ENCODE measurements around the gene IPPK.

IPPK gene

GRCh38 chr9:92655896-92656536, 13.9 kb downstream of the IPPK start:
- DNase-seq (ENCODE audit: low spot score) = no peak

DNA sequence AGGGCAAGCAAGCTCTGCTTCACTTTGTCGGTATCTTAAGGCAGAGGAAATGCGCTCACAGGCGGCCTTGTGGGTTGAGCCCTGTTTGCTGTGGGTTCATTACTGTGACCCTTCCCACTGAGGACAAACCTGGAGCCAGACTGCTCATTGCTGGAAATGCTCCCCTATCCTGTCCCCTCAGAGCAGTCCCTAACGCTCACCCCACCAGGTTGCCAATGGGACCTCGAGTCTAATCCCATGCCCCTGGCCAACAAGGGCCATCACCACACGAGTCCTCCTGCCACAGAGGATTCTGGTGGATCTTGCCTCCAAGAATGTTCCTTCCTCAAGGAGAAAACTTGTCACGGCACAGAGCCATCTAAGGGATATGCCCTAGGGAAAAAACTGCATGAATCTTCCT, 14.6 kb downstream of the IPPK start:
- no peak for DNase-seq (ENCODE audit: low spot score)

DNA sequence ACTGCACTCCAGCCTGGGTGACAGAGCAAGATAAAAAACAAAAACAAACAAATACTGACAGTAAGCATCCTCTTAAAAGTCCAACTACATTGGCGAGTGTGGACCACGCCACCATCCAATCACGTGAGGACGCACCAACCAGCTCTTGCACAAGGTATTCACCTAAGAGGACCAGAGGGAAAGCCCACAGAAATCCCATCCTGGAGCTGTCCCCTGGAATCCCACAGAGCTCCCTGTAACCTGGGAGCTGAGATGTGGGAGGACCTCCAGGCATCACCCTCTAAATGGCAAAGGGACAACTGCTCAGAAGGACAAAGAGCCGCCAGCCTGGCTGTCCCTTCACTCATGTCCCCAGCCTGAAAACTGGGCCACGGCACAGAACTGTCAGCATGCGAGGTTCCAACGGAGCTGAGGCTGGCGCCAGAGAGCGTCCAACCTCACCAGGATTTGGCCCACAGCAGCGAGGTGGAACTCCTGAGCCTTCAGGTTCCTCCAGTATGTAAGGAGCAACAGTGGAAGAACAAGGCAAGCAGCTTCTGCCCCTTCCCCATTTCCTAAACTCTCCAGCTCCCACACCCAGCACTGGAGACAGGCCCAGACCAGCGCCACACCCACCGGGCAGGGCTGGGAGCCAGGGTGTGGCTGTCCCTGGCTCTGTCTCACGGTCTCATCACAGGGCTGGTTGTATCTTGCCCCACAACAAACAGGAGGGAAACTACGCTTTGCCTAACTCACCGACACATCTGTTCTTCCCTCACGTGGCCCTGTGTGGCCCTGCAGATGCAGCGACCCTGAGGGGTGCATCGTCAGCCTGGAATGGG, 15.2 kb downstream of the IPPK start:
- DNase-seq (ENCODE audit: low spot score) = no peak

DNA sequence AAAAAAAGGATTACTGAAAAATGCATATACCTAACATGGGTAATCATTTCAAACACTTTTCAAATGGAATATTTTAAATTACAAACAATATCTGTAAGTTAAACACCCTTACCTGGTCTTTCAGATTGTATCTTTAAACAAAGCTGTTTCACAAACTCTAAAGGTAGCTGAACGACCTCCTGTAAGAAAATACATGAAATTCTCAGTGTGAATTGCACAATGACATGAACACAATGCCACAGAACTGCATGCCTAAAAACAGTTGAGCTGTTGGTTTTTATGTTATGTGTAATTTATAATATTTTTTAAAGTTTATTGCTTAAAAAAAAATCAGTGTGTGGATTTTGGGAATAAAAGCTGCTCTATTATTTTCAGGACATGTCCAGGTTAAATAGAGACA, 17.5 kb downstream of the IPPK start:
- DNase-seq (ENCODE audit: low spot score) = no peak

DNA sequence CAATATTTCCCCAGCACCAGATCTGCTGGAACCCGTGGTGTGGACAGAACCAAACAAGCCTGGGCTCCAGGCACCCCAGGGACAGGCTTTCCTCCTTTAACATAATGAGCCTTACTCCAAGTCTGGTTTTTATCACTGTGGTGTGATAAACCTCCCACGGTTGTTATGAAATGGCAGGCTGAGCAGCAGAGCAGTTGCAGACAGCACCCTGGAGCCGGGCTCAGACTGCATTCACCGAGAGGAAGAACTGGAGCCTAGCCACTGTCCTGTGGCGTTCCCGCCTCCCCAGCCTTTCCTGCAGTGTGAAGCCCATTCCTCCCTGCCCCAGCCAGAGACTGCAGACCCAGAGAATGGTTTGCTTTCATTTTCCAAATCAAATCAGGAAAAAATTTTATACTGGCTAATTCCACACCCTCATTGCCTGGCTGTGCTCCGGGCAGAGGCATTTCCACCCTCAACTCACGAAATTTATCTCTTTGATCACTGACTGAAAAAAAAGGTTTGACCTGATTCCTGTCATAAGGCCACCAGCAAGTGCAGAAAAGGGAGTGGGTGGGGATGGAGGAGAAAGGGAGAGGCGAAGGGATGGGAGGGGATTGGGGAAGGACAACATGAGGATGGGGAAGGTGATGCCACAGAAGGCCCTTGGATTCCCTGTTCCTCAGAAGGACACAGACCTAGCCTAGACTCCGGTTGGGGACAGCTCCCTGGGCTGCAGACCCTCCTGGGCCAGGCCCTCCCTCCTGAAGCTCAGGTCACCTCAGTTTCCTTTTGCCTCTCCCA, 18.9 kb downstream of the IPPK start:
- no peak for DNase-seq (ENCODE audit: low spot score)

DNA sequence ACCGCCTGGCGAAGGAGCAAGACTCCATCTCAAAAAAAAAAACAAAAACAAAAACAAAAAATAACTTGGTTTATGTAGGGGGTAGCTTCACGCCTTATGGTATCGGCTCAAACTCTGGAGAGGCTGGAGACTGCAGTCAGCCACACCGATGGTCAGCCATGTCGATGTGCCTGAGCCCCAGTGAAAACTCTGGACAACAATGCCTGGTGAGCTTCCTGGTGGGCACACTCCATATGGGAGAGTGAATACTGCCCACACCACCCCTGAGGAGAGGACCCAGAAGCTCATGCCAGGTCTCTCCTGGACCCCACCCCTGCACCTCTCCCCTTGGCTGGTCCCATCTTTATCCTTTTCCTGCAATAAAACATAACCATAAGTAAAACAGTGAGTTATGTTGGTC, 19.6 kb downstream of the IPPK start:
- DNase-seq (ENCODE audit: low spot score) = no peak

- DNase-seq (ENCODE audit: low spot score) = no peak
Observed at GRCh38 chr9:92649007-92649406, 20.9 kb downstream of the IPPK start.

GRCh38 chr9:92648474-92648971, 21.4 kb downstream of the IPPK start:
- DNase-seq (ENCODE audit: low spot score) = no peak

DNA sequence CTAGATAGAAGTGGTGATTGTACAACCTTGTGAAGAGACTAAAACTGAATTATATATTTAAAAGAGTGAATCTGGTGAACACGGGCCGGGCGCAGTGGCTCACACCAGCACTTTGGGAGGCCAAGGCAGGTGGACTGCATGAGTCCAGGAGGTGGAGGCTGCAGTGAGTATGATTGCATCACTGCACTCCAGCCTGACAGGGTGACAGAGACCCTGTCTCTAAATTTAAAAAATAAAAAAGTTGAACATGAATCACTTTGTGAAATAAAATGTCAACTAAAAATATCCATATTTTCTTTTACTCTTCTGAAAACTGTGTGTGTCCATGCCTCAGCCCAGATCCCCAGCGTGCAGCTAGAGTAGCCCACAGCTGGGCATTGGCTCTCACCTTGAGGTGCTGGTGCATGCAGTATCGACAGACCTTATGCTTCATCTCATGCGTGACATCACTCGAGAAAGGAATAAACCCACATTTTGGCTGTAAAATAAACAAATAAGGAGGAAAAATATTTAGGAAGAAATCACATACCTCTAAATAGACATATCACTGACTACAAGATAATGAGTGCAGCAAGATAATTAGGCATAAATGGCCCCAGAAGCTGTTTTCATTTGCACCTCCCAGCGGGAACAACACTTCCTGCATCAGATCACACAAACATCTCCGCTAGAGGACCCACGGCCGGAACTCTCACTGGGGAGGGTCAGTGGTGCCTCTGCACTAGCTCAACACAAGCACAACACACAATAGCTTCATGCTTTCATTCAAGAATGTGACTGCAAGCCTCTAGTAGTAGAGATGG, 22.1 kb downstream of the IPPK start:
- DNase-seq (ENCODE audit: low spot score) = no peak

GRCh38 chr9:92645041-92645440, 24.9 kb downstream of the IPPK start:
- DNase-seq (ENCODE audit: low spot score) = no peak

GRCh38 chr9:92644278-92644677, 25.7 kb downstream of the IPPK start:
- DNase-seq (ENCODE audit: low spot score) = no peak

- no peak for DNase-seq (ENCODE audit: low spot score)
Observed at GRCh38 chr9:92642564-92642963, 27.4 kb downstream of the IPPK start.

- no peak for DNase-seq (ENCODE audit: low spot score)
Observed at GRCh38 chr9:92642041-92642451, 27.9 kb downstream of the IPPK start.

DNA sequence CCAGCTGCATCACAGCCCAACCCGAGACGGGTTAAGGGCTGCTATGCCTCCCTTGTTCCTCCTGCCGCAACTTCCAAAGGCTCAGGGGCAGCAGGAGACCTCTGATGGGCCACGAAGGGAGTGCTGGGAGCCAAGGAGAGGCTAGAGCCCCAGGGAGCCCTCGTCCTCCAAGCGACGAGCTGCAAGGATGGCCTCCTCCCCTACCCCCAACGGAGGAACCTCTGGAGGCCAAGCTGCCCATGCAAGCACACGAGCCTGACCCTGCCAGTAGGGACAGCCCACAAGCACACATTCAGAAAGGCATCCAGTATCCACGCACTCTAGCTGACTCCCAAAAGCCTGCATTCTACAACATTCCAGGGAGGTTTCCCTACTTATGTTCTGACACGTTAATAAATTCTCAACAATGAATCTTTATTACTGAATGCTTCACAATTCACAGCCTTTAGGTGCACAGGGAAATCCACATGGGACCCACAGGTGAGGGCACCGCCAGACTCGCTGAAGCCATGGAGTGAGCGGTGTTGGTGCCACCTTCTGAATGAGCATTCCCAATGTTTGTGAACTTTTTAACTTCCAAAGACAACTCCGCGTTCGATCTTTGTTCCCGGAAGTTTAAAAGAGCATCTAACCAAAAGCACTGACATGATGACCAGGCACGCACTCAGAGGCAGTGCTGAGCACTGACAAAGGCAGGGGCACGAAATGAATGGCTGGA, 28.7 kb downstream of the IPPK start:
- DNase-seq (ENCODE audit: low spot score) = no peak

DNA sequence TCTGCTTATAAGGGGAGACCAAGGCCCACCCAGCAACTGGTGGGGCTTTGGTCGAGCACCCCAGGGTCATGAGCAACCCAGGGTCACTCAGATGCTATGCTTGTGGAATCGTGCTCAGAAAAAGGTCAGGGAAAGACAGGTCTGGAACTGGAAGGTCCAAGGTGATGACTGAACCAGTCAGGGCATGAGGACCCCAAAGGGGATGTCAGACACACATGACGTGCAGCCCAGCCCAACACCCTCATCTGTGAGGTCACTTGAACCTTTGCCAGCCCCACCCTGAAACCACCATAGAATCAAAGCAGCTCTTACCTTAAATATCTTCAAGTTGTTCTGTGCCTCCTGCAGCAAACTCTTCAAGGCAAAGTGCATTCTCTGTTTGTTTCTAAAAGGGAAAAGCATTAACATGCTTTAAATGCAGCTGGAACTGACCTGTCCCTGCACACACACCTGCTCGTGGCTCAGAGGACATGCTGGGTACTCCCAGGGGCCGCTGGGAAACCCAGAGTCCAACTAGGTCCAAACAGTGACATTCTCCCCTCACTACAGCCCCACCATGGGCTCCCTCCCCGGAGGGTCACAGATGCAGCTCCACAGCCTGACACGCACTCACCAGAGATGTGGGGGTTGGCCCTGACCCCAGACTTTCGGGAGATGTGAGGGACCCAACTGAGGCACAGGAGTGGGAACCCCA, 29.4 kb downstream of the IPPK start:
- DNase-seq (ENCODE audit: low spot score) = no peak

DNA sequence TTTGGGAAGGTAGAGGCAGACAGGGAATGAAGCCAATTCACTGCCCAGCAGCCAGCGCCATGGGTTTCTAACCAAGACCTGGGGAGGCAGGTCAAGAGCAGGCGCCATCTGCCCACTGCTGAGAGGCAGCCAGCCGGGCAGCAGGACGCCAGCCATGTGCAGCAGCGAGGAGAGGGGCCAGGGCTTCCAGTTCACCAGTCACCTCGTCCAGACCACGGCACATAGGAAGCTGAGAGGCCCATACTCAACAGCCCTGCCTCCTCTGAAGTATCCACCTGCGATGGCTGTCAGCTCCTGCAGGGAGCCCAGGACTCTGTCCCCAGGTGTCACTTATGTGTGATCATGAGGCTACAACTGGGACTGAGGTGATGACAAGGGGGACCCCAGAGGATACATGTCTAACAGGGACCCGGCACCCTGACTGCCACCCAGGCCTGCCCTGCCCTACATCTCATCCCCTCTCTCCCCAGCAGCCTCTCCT, 30.1 kb downstream of the IPPK start:
- no peak for DNase-seq (ENCODE audit: low spot score)

GRCh38 chr9:92639124-92639523, 30.8 kb downstream of the IPPK start:
- no peak for DNase-seq (ENCODE audit: low spot score)

DNA sequence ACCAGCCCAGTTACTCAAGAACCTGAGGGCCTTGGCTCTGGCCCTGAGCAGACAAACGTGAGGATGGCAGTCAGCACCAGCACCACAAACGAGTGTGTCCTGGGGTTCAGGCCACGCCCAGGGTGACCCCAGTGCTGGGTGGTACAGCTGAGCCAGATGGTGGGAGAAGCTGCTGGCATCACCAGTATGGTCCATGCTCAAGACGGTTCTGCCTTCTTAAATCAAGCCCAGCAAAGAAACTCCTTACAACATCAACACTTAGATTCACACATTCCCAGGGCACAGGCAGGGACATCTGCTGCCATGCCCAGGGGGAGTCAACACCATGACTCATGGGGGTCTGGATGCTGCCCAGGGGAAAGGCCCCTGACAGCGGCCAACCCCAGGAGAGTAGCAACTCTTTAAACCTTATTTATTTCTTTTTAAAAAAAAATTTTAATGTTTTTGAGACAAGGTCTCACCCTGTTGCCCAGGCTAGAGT, 31.3 kb downstream of the IPPK start:
- no peak for DNase-seq (ENCODE audit: low spot score)

GRCh38 chr9:92637886-92638620, 31.9 kb downstream of the IPPK start:
- no peak for DNase-seq (ENCODE audit: low spot score)

- DNase-seq (ENCODE audit: low spot score) = no peak
Observed at GRCh38 chr9:92637326-92637725, 32.6 kb downstream of the IPPK start.
